Measurements from ENCODE around the gene OXA1L. TPM values are rescaled to one million over a fixed set of nuclear protein-coding genes. Genes with fewer than 3 reads are reported as not detected.
"Not testable (repeated sequence)": the region's sequence is repeated elsewhere in the genome, so short reads cannot be mapped to it uniquely, and the experiment has no call there.

OXA1L gene
- polyA plus RNA-seq, 1 donor, result 250 TPM

GRCh38 chr14:22768947-22769346, 2.5 kb downstream of the OXA1L start:
- no peak for DNase-seq (ENCODE audit: low read depth)

- DNase-seq (ENCODE audit: low read depth), result no peak
Measured at GRCh38 chr14:22769369-22769768, 2.9 kb downstream of the OXA1L start.

GRCh38 chr14:22770481-22771187, 4.1 kb downstream of the OXA1L start:
- no peak for DNase-seq (ENCODE audit: low read depth)

- no peak for DNase-seq (ENCODE audit: low read depth)
Measured at GRCh38 chr14:22772725-22773124, 6.2 kb downstream of the OXA1L start.

- DNase-seq (ENCODE audit: low read depth), result no peak
Measured at GRCh38 chr14:22773162-22774010, 6.9 kb downstream of the OXA1L start.

- DNase-seq (ENCODE audit: low read depth), result no peak
Measured at GRCh38 chr14:22774011-22774706, 7.7 kb downstream of the OXA1L start.

- no peak for DNase-seq (ENCODE audit: low read depth)
Measured at GRCh38 chr14:22776215-22776614, 9.7 kb downstream of the OXA1L start.

- DNase-seq (ENCODE audit: low read depth), result not testable (repeated sequence)
Measured at GRCh38 chr14:22776849-22777248, 10.4 kb downstream of the OXA1L start.

- no peak for DNase-seq (ENCODE audit: low read depth)
Measured at GRCh38 chr14:22778084-22778483, 11.6 kb downstream of the OXA1L start.

- DNase-seq (ENCODE audit: low read depth), result no peak
Measured at GRCh38 chr14:22780105-22780679, 13.7 kb downstream of the OXA1L start.

- DNase-seq (ENCODE audit: low read depth), result no peak
Measured at GRCh38 chr14:22780941-22781300, 14.4 kb downstream of the OXA1L start.

- no peak for DNase-seq (ENCODE audit: low read depth)
Measured at GRCh38 chr14:22781301-22781991, 15.0 kb downstream of the OXA1L start.

GRCh38 chr14:22786685-22787084, 20.2 kb downstream of the OXA1L start:
- no peak for DNase-seq (ENCODE audit: low read depth)

GRCh38 chr14:22791301-22791700, 24.8 kb downstream of the OXA1L start:
- no peak for DNase-seq (ENCODE audit: low read depth)

GRCh38 chr14:22792158-22792557, 25.7 kb downstream of the OXA1L start:
- no peak for DNase-seq (ENCODE audit: low read depth)

- not testable (repeated sequence) for DNase-seq (ENCODE audit: low read depth)
Measured at GRCh38 chr14:22793550-22793949, 27.1 kb downstream of the OXA1L start.

GRCh38 chr14:22793976-22794375, 27.5 kb downstream of the OXA1L start:
- DNase-seq (ENCODE audit: low read depth), result no peak

GRCh38 chr14:22794551-22794951, 28.1 kb downstream of the OXA1L start:
- no peak for DNase-seq (ENCODE audit: low read depth)

GRCh38 chr14:22796087-22796707, 29.7 kb downstream of the OXA1L start:
- no peak for DNase-seq (ENCODE audit: low read depth)

GRCh38 chr14:22797017-22797917, 30.8 kb downstream of the OXA1L start:
- no peak for DNase-seq (ENCODE audit: low read depth)

Measured in forelimb muscle (tissue), 1 donor.